ENCODE results near the gene ACTN1.

GRCh38 chr14:68853749-68854148, 125.4 kb downstream of the ACTN1 start:
- TF ChIP-seq CTCF (conservative IDR thresholded peaks at IDR 0.05) (peak; percentile 51), ZFX (IDR thresholded peaks at IDR 0.05) (peak; percentile 35; the same call in 1 of the 2 replicates)
